HEK293 (cell line): ENCODE results near the gene BACH2.

Experiments
- CTCF ChIA-PET: fragments of 350-600 bp; formaldehyde crosslinking; extraction: SDS; loops from one replicate; lab custom pipeline; 2021; ENCODE audit warnings: antibody characterized with exemption; lab: Yijun Ruan, JAX
- POLR2A ChIA-PET: fragments of 300-600 bp; formaldehyde crosslinking; extraction: SDS; loops from one replicate; lab custom pipeline; 2020; ENCODE audit warnings: antibody characterized with exemption, inconsistent platforms; lab: Yijun Ruan, JAX
- H3K27ac ChIP-seq: fragments of 200-500 bp; sonication (Bioruptor generic); 2 replicates; pipeline ENCODE4 v1.5.1; 2014; ENCODE audit warnings: low read depth, low read length, control low read depth, inconsistent platforms; ENCODE audit errors: extremely low read depth
- H3K36me3 ChIP-seq, 2 experiments: fragments of 200-500 bp in 1 of 2; sonication (Bioruptor generic) in 1 of 2; 1 replicate in 1 of 2; 2 replicates in 1 of 2; pipeline ENCODE4 v1.5.1; 2014 to 2017; ENCODE audit warnings: inconsistent platforms in 2 of 2, low read length in 2 of 2; ENCODE audit not compliant: control insufficient read depth in 2 of 2, insufficient read depth in 1 of 2
- H3K4me1 ChIP-seq: fragments of 200-500 bp; sonication (Bioruptor generic); 2 replicates; pipeline ENCODE4 v1.5.1; 2014; ENCODE audit warnings: mild to moderate bottlenecking, low read length, inconsistent platforms; ENCODE audit not compliant: control insufficient read depth, insufficient read depth
- H3K4me3 ChIP-seq: 2 replicates; pipeline ENCODE4 v1.5.1; 2011; ENCODE audit warnings: low read depth, mild to moderate bottlenecking, control low read depth, low read length, moderate library complexity
- H3K9me3 ChIP-seq: fragments of 200-500 bp; sonication (Bioruptor generic); 2 replicates; pipeline ENCODE4 v1.5.1; 2014; ENCODE audit warnings: low read depth, low read length, inconsistent platforms; ENCODE audit not compliant: control insufficient read depth, insufficient read depth
- KLF10 ChIP-seq: fragments of 450-650 bp; IDR thresholded peaks from 2 replicates; pipeline ENCODE4 v1.5.1; 2018; ENCODE audit warnings: missing biosample characterization, mild to moderate bottlenecking, missing genetic modification characterization
- SP7 ChIP-seq: fragments of 450-650 bp; formaldehyde crosslinking; IDR thresholded peaks from 2 replicates; pipeline ENCODE4 v1.5.1; 2016; ENCODE audit warnings: missing biosample characterization, missing genetic modification characterization
- ZBTB17 ChIP-seq: fragments of 450-650 bp; formaldehyde crosslinking; IDR thresholded peaks from 2 replicates; pipeline ENCODE4 v1.5.1; 2016; ENCODE audit warnings: missing biosample characterization, missing genetic modification characterization
- ZFP3 ChIP-seq: fragments of 450-650 bp; formaldehyde crosslinking; IDR thresholded peaks from 2 replicates; pipeline ENCODE4 v1.5.1; 2016; ENCODE audit warnings: low read depth, missing biosample characterization, missing genetic modification characterization
- ZNF132 ChIP-seq: fragments of 450-650 bp; formaldehyde crosslinking; IDR thresholded peaks from 2 replicates; pipeline ENCODE4 v1.5.1; 2017; ENCODE audit warnings: missing biosample characterization, missing genetic modification characterization, borderline replicate concordance
- ZNF157 ChIP-seq: fragments of 450-650 bp; formaldehyde crosslinking; IDR thresholded peaks from 2 replicates; pipeline ENCODE4 v1.5.1; 2016; ENCODE audit warnings: missing biosample characterization, missing genetic modification characterization
- ZNF16 ChIP-seq: fragments of 450-650 bp; formaldehyde crosslinking; IDR thresholded peaks from 2 replicates; pipeline ENCODE4 v1.5.1; 2016; ENCODE audit warnings: low read depth, missing biosample characterization, missing genetic modification characterization
- ZNF23 ChIP-seq: fragments of 450-650 bp; formaldehyde crosslinking; IDR thresholded peaks from 2 replicates; pipeline ENCODE4 v1.5.1; 2016; ENCODE audit warnings: missing biosample characterization, missing genetic modification characterization, borderline replicate concordance
- ZNF239 ChIP-seq: fragments of 450-650 bp; formaldehyde crosslinking; IDR thresholded peaks from 2 replicates; pipeline ENCODE4 v1.5.1; 2016; ENCODE audit warnings: missing biosample characterization, missing genetic modification characterization
- ZNF394 ChIP-seq: fragments of 450-650 bp; formaldehyde crosslinking; IDR thresholded peaks from 2 replicates; pipeline ENCODE4 v1.5.1; 2016; ENCODE audit warnings: missing biosample characterization, missing genetic modification characterization, mild to moderate bottlenecking, moderate library complexity, borderline replicate concordance
- ZNF501 ChIP-seq: fragments of 450-650 bp; formaldehyde crosslinking; IDR thresholded peaks from 2 replicates; pipeline ENCODE4 v1.5.1; 2016; ENCODE audit warnings: missing biosample characterization, missing genetic modification characterization
- ZNF514 ChIP-seq: fragments of 450-650 bp; formaldehyde crosslinking; IDR thresholded peaks from 2 replicates; pipeline ENCODE4 v1.5.1; 2016; ENCODE audit warnings: missing biosample characterization, missing genetic modification characterization
- ZNF548 ChIP-seq: fragments of 450-650 bp; formaldehyde crosslinking; IDR thresholded peaks from 2 replicates; pipeline ENCODE4 v1.5.1; 2016; ENCODE audit warnings: missing biosample characterization, missing genetic modification characterization
- ZNF596 ChIP-seq: fragments of 450-650 bp; IDR thresholded peaks from 2 replicates; pipeline ENCODE4 v1.5.0; 2018; ENCODE audit warnings: missing biosample characterization, mild to moderate bottlenecking, missing genetic modification characterization, moderate library complexity
- ZNF600 ChIP-seq: fragments of 450-650 bp; formaldehyde crosslinking; IDR thresholded peaks from 2 replicates; pipeline ENCODE4 v1.5.1; 2016; ENCODE audit warnings: missing biosample characterization, missing genetic modification characterization
- ZNF626 ChIP-seq: fragments of 450-650 bp; sonication (Bioruptor Pico); formaldehyde crosslinking; IDR thresholded peaks from 2 replicates; pipeline ENCODE4 v1.5.1; 2018; ENCODE audit warnings: missing biosample characterization, missing genetic modification characterization, inconsistent platforms
- ZNF629 ChIP-seq: fragments of 450-650 bp; formaldehyde crosslinking; IDR thresholded peaks from 2 replicates; pipeline ENCODE4 v1.5.1; 2017; ENCODE audit warnings: missing biosample characterization, missing genetic modification characterization
- ZNF704 ChIP-seq: fragments of 450-650 bp; formaldehyde crosslinking; IDR thresholded peaks from 2 replicates; pipeline ENCODE4 v1.5.1; 2016; ENCODE audit warnings: missing biosample characterization, missing genetic modification characterization
- ZNF707 ChIP-seq: fragments of 450-650 bp; formaldehyde crosslinking; IDR thresholded peaks from 2 replicates; pipeline ENCODE4 v1.5.1; 2016; ENCODE audit warnings: missing biosample characterization, missing genetic modification characterization
- TF ChIP-seq, protein P1 (sequence below): fragments of 450-650 bp; formaldehyde crosslinking; IDR thresholded peaks from 2 replicates; pipeline ENCODE4 v1.5.1; 2016; ENCODE audit warnings: missing biosample characterization, missing genetic modification characterization, borderline replicate concordance
- TF ChIP-seq, protein P2 (sequence below): fragments of 450-650 bp; formaldehyde crosslinking; IDR thresholded peaks from 2 replicates; pipeline ENCODE4 v1.5.1; 2016; ENCODE audit warnings: missing biosample characterization, missing genetic modification characterization
- TF ChIP-seq, protein P3 (sequence below): fragments of 450-650 bp; IDR thresholded peaks from 2 replicates; pipeline ENCODE4 v1.5.1; 2018; ENCODE audit warnings: missing biosample characterization, missing genetic modification characterization
- TF ChIP-seq, protein P4 (sequence below): fragments of 450-650 bp; formaldehyde crosslinking; optimal IDR thresholded peaks from 2 replicates; pipeline ENCODE3; 2016; ENCODE audit warnings: missing biosample characterization, mild to moderate bottlenecking, missing genetic modification characterization

BACH2 gene

DNA sequence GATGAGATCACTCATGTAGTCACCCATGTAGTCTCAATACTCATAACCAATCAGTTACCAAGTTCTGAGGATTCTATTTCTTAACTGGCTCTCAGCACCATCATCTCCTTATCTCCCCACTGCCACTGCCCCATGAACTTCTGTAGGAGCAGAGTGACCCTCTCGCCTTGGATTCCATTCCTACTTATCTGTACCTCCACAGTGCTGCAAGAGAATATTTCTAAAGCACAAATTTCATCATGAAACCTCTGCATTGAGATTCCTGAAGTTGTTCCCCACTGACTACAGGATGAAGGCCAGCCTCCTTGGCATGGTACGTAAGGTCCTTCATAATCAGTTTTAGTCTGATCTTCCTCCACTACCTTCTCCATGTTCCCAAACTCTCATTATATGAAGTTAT lies 34.8 kb downstream of the BACH2 start:
- H3K27ac ChIP-seq = no peak overlapping the region
- no peaks in the 10 kb centered on the region for H3K9me3 ChIP-seq
- ChIA-PET POLR2A (no interaction called here), CTCF (no interaction called here)
- no peaks in the 10 kb centered on the region for H3K36me3 ChIP-seq
- TF ChIP-seq SP7 (tag by site-specific recombination) (no peak), ZFP3 (no peak), ZNF704 (tag by site-specific recombination) (no peak), KLF10 (no peak), ZNF239 (tag by site-specific recombination) (no peak), ZNF514 (tag by site-specific recombination) (no peak), ZNF394 (tag by site-specific recombination) (no peak), ZNF23 (tag by site-specific recombination) (no peak), ZNF600 (no peak)
- H3K4me3 ChIP-seq = no peak overlapping the region
- H3K4me1 ChIP-seq = peaks cover 4% of the 10 kb centered on the region; the same call in 1 of the 2 replicates

DNA sequence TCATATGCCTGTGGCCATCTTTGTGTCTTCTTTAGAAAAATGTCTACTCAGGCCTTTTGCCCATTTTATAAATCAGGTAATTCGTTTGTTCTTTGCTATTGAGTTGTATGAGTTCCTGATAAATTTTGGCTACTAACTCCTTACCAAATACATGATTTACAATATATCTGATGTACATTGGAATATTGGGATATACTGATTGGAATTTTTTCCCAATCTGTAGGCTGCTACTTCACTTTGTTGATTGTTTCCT lies 39.2 kb downstream of the BACH2 start:
- H3K9me3 ChIP-seq = no peaks in the 10 kb centered on the region
- H3K27ac ChIP-seq = no peak overlapping the region
- H3K36me3 ChIP-seq = no peaks in the 10 kb centered on the region
- ChIA-PET POLR2A (no interaction called here), CTCF (interaction anchor here (0.6 kb wide), 1 partner anchor 313 kb away, joined by 4 read pairs; no protein-coding TSS in a partner anchor)
- H3K4me3 ChIP-seq = no peak overlapping the region
- TF ChIP-seq ZNF501 = no peak
- TF ChIP-seq, protein P1, sequence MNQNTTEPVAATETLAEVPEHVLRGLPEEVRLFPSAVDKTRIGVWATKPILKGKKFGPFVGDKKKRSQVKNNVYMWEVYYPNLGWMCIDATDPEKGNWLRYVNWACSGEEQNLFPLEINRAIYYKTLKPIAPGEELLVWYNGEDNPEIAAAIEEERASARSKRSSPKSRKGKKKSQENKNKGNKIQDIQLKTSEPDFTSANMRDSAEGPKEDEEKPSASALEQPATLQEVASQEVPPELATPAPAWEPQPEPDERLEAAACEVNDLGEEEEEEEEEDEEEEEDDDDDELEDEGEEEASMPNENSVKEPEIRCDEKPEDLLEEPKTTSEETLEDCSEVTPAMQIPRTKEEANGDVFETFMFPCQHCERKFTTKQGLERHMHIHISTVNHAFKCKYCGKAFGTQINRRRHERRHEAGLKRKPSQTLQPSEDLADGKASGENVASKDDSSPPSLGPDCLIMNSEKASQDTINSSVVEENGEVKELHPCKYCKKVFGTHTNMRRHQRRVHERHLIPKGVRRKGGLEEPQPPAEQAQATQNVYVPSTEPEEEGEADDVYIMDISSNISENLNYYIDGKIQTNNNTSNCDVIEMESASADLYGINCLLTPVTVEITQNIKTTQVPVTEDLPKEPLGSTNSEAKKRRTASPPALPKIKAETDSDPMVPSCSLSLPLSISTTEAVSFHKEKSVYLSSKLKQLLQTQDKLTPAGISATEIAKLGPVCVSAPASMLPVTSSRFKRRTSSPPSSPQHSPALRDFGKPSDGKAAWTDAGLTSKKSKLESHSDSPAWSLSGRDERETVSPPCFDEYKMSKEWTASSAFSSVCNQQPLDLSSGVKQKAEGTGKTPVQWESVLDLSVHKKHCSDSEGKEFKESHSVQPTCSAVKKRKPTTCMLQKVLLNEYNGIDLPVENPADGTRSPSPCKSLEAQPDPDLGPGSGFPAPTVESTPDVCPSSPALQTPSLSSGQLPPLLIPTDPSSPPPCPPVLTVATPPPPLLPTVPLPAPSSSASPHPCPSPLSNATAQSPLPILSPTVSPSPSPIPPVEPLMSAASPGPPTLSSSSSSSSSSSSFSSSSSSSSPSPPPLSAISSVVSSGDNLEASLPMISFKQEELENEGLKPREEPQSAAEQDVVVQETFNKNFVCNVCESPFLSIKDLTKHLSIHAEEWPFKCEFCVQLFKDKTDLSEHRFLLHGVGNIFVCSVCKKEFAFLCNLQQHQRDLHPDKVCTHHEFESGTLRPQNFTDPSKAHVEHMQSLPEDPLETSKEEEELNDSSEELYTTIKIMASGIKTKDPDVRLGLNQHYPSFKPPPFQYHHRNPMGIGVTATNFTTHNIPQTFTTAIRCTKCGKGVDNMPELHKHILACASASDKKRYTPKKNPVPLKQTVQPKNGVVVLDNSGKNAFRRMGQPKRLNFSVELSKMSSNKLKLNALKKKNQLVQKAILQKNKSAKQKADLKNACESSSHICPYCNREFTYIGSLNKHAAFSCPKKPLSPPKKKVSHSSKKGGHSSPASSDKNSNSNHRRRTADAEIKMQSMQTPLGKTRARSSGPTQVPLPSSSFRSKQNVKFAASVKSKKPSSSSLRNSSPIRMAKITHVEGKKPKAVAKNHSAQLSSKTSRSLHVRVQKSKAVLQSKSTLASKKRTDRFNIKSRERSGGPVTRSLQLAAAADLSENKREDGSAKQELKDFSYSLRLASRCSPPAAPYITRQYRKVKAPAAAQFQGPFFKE = no peak
- no peak for TF ChIP-seq ZBTB17 (tag by site-specific recombination)
- TF ChIP-seq ZNF157 (tag by site-specific recombination) = no peak
- TF ChIP-seq, protein P2, sequence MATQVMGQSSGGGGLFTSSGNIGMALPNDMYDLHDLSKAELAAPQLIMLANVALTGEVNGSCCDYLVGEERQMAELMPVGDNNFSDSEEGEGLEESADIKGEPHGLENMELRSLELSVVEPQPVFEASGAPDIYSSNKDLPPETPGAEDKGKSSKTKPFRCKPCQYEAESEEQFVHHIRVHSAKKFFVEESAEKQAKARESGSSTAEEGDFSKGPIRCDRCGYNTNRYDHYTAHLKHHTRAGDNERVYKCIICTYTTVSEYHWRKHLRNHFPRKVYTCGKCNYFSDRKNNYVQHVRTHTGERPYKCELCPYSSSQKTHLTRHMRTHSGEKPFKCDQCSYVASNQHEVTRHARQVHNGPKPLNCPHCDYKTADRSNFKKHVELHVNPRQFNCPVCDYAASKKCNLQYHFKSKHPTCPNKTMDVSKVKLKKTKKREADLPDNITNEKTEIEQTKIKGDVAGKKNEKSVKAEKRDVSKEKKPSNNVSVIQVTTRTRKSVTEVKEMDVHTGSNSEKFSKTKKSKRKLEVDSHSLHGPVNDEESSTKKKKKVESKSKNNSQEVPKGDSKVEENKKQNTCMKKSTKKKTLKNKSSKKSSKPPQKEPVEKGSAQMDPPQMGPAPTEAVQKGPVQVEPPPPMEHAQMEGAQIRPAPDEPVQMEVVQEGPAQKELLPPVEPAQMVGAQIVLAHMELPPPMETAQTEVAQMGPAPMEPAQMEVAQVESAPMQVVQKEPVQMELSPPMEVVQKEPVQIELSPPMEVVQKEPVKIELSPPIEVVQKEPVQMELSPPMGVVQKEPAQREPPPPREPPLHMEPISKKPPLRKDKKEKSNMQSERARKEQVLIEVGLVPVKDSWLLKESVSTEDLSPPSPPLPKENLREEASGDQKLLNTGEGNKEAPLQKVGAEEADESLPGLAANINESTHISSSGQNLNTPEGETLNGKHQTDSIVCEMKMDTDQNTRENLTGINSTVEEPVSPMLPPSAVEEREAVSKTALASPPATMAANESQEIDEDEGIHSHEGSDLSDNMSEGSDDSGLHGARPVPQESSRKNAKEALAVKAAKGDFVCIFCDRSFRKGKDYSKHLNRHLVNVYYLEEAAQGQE (tag by site-specific recombination) = no peak
- TF ChIP-seq ZNF16 (tag by site-specific recombination) = no peak
- TF ChIP-seq, protein P3, sequence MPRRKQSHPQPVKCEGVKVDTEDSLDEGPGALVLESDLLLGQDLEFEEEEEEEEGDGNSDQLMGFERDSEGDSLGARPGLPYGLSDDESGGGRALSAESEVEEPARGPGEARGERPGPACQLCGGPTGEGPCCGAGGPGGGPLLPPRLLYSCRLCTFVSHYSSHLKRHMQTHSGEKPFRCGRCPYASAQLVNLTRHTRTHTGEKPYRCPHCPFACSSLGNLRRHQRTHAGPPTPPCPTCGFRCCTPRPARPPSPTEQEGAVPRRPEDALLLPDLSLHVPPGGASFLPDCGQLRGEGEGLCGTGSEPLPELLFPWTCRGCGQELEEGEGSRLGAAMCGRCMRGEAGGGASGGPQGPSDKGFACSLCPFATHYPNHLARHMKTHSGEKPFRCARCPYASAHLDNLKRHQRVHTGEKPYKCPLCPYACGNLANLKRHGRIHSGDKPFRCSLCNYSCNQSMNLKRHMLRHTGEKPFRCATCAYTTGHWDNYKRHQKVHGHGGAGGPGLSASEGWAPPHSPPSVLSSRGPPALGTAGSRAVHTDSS (tag by site-specific recombination) = no peak
- TF ChIP-seq ZNF626 (tag by site-specific recombination) = no peak
- TF ChIP-seq ZNF629 (tag by site-specific recombination) = no peak
- TF ChIP-seq ZNF548 (tag by site-specific recombination) = no peak
- TF ChIP-seq, protein P4, sequence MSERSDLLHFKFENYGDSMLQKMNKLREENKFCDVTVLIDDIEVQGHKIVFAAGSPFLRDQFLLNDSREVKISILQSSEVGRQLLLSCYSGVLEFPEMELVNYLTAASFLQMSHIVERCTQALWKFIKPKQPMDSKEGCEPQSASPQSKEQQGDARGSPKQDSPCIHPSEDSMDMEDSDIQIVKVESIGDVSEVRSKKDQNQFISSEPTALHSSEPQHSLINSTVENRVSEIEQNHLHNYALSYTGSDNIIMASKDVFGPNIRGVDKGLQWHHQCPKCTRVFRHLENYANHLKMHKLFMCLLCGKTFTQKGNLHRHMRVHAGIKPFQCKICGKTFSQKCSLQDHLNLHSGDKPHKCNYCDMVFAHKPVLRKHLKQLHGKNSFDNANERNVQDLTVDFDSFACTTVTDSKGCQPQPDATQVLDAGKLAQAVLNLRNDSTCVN (tag by site-specific recombination) = no peak
- TF ChIP-seq ZNF707 (tag by site-specific recombination) = no peak
- TF ChIP-seq ZNF132 (tag by site-specific recombination) = no peak
- no peak for TF ChIP-seq ZNF596
- H3K4me1 ChIP-seq = no peaks in the 10 kb centered on the region
